Keratinocyte (primary cell): ENCODE data around the gene SLC22A8. TPM values are rescaled to one million over a fixed set of nuclear protein-coding genes. Genes with fewer than 3 reads are reported as not detected.

Experiments used
- DNase-seq: peaks from one replicate; pipeline ENCODE4 v3.0.0-alpha.2; 2011; ENCODE audit warnings: low read depth, missing footprints, low spot score
- FAIRE-seq: peaks from 2 replicates; lab custom pipeline; 2011; peaks lifted over from hg19 to GRCh38; lab: Jason Lieb, UNC
- H2AFZ ChIP-seq: 2 replicates; pipeline ENCODE4 v1.6.0; 2012; ENCODE audit warnings: low read length, control low read depth, inconsistent platforms; ENCODE audit not compliant: control insufficient read depth
- H3K27ac ChIP-seq: 2 replicates; pipeline ENCODE4 v1.5.1; 2011; ENCODE audit warnings: low read length; ENCODE audit not compliant: control insufficient read depth, insufficient read depth
- H3K27me3 ChIP-seq: 3 replicates; pipeline ENCODE4 v1.6.0; 2011; ENCODE audit warnings: low read length; ENCODE audit not compliant: control insufficient read depth, insufficient read depth; ENCODE audit errors: extremely low read depth
- H3K36me3 ChIP-seq, 2 experiments: 2 replicates in 1 of 2; 3 replicates in 1 of 2; pipeline ENCODE4 v1.5.1; 2011; ENCODE audit warnings: low read length in 2 of 2, mild to moderate bottlenecking in 1 of 2; ENCODE audit not compliant: control insufficient read depth in 2 of 2, insufficient read depth in 2 of 2; ENCODE audit errors: extremely low read depth in 1 of 2
- H3K4me1 ChIP-seq: 3 replicates; pipeline ENCODE4 v1.5.1; 2011; ENCODE audit warnings: low read length; ENCODE audit not compliant: control insufficient read depth, insufficient read depth; ENCODE audit errors: extremely low read depth
- H3K4me2 ChIP-seq: 3 replicates; pipeline ENCODE4 v1.6.0; 2011; ENCODE audit warnings: low read depth, low read length; ENCODE audit not compliant: control insufficient read depth, insufficient read depth; ENCODE audit errors: extremely low read depth
- H3K4me3 ChIP-seq, 3 experiments: fragments of 200-600 bp in 1 of 3; sonication (generic) in 1 of 3; 2 replicates in 2 of 3; 3 replicates in 1 of 3; pipeline ENCODE4 v1.5.1; 2011 to 2016; ENCODE audit warnings: low read length in 3 of 3, mild to moderate bottlenecking in 3 of 3, control low read depth in 2 of 3, inconsistent platforms in 1 of 3, low read depth in 1 of 3, mixed read lengths in 1 of 3, mixed run types in 1 of 3, moderate library complexity in 1 of 3; ENCODE audit not compliant: control insufficient read depth in 2 of 3, insufficient read depth in 2 of 3; ENCODE audit errors: extremely low read depth in 1 of 3
- H3K79me2 ChIP-seq: 2 replicates; pipeline ENCODE4 v1.6.0; 2012; ENCODE audit warnings: low read length; ENCODE audit not compliant: control insufficient read depth, insufficient read depth
- H3K9ac ChIP-seq: 3 replicates; pipeline ENCODE4 v1.6.0; 2011; ENCODE audit warnings: low read length; ENCODE audit not compliant: control insufficient read depth, insufficient read depth; ENCODE audit errors: extremely low read depth
- H3K9me1 ChIP-seq: 3 replicates; pipeline ENCODE4 v1.6.0; 2011; ENCODE audit warnings: low read length; ENCODE audit not compliant: control insufficient read depth, insufficient read depth; ENCODE audit errors: extremely low read depth
- H3K9me3 ChIP-seq: 2 replicates; pipeline ENCODE4 v1.5.1; 2012; ENCODE audit warnings: low read depth, low read length; ENCODE audit not compliant: control insufficient read depth
- H4K20me1 ChIP-seq: 3 replicates; pipeline ENCODE4 v1.6.0; 2011; ENCODE audit warnings: low read length; ENCODE audit not compliant: control insufficient read depth, insufficient read depth; ENCODE audit errors: extremely low read depth
- EZH2 ChIP-seq: IDR thresholded peaks from one replicate; pipeline ENCODE4 v1.6.1; 2012; ENCODE audit warnings: inconsistent platforms, mild to moderate bottlenecking, low read length, moderate library complexity
- dilution Hi-C: fragments of 300-500 bp; cut with MboI; formaldehyde crosslinking; loops from one replicate; pipeline ENCODE4 v1.7.0; 2020; ENCODE audit warnings: low sequenced_read_pairs; ENCODE audit not compliant: extremely low pct_ligation_motif_present
- polyA plus RNA-seq, 5 experiments: library from polyadenylated mRNA; depleted of rRNA in 3 of 5; stranded (reverse) in 3 of 5; stranded (forward) in 1 of 5; unstranded in 1 of 5; fragments of >200 nt; gene quantifications; 1 replicate in 1 of 5; 2 replicates in 3 of 5; 3 replicates in 1 of 5; pipeline versions ENCODE4 v1.2.1 to v1.2.3, GENCODE V29; 2011 to 2012; ENCODE audit warnings: missing spikeins in 2 of 5, low read depth in 1 of 5, low replicate concordance in 1 of 5
- TF ChIP-seq, protein P1 (sequence below), 3 experiments: IDR thresholded peaks in 1 of 3; conservative IDR thresholded peaks in 1 of 3; optimal IDR thresholded peaks in 1 of 3; 2 replicates in 2 of 3; 3 replicates in 1 of 3; pipeline versions ENCODE3 to v1.5.1; 2011; ENCODE audit warnings: low read length in 3 of 3, mild to moderate bottlenecking in 3 of 3, moderate library complexity in 2 of 3, control low read depth in 1 of 3, inconsistent platforms in 1 of 3; ENCODE audit not compliant: insufficient read depth in 2 of 3; ENCODE audit errors: extremely low read depth in 1 of 3

SLC22A8 gene
- polyA plus RNA-seq, 1 donor (not counting 4 experiments of a cell fraction or from before 2014, with no cell fraction given), result not detected

DNA sequence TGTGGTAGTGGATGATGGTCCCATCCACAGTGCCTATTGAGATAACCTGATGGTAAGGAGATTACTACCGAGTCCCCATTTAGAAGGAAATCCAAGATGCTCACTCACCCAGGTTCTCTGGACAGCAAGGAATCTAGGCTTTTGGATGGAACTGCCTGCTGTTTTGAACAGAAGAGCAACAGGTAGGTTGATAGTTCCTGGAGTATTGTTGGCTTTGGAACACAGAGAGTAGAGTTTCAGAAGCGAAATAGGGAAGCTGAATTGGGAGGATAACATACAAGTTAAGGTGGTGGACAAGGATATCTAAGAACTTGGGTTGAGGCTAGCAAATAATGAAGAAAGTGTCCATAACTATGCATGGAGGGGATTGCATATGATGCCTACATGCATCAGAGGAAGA, 58.5 kb downstream of the SLC22A8 start:
- H3K4me2 ChIP-seq, result no peak overlapping the region
- FAIRE-seq (no peak), DNase-seq (no peak)
- no peaks in the 10 kb centered on the region for H3K9me1 ChIP-seq
- no peaks in the 10 kb centered on the region for H3K9me3 ChIP-seq
- no peak overlapping the region for H2AFZ ChIP-seq
- TF ChIP-seq, protein P1, sequence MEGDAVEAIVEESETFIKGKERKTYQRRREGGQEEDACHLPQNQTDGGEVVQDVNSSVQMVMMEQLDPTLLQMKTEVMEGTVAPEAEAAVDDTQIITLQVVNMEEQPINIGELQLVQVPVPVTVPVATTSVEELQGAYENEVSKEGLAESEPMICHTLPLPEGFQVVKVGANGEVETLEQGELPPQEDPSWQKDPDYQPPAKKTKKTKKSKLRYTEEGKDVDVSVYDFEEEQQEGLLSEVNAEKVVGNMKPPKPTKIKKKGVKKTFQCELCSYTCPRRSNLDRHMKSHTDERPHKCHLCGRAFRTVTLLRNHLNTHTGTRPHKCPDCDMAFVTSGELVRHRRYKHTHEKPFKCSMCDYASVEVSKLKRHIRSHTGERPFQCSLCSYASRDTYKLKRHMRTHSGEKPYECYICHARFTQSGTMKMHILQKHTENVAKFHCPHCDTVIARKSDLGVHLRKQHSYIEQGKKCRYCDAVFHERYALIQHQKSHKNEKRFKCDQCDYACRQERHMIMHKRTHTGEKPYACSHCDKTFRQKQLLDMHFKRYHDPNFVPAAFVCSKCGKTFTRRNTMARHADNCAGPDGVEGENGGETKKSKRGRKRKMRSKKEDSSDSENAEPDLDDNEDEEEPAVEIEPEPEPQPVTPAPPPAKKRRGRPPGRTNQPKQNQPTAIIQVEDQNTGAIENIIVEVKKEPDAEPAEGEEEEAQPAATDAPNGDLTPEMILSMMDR (optimal IDR thresholded peaks at IDR 0.05 in 1 of 3, IDR thresholded peaks at IDR 0.05 in 1 of 3, conservative IDR thresholded peaks at IDR 0.05 in 1 of 3; ENCODE audit: extremely low read depth in 1 of 3, insufficient read depth in 2 of 3, low read length in 3 of 3), result no peak
- TF ChIP-seq EZH2, result no peak
- H3K36me3 ChIP-seq, result no peaks in the 10 kb centered on the region
- no peaks in the 10 kb centered on the region for H3K27me3 ChIP-seq
- H3K9ac ChIP-seq, result no peak overlapping the region
- no peaks in the 10 kb centered on the region for H3K4me1 ChIP-seq
- no peak overlapping the region for H3K27ac ChIP-seq
- no peaks in the 10 kb centered on the region for H3K79me2 ChIP-seq
- H4K20me1 ChIP-seq, result no peaks in the 10 kb centered on the region
- dilution Hi-C loops, result no loop called here
- H3K4me3 ChIP-seq, result no peak overlapping the region

DNA sequence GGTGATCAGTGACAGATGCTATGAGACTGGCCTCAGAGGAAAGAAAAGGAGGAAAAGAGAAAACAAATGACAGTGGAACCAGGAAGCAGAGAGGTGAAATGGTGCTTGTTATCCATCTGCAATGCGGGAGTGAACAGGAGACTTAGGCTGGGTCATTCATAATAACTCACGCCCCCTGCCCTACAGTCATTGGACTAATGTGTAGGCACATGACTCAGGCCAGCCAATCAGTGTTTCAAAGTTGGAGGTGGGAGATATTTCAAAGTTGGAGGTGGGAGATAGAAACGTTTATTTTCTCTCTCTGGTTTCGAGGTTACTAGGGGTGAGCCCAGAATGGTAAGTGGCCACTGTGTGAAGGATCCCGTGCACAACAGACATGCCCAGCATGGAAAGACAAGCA, 61.2 kb downstream of the SLC22A8 start:
- no peak overlapping the region for H3K27ac ChIP-seq
- dilution Hi-C loops, result no loop called here
- H3K4me3 ChIP-seq, result no peak overlapping the region
- no peak overlapping the region for H2AFZ ChIP-seq
- no peak overlapping the region for H3K9ac ChIP-seq
- no peak for DNase-seq
- no peaks in the 10 kb centered on the region for H3K79me2 ChIP-seq
- no peak for FAIRE-seq
- H3K9me1 ChIP-seq, result no peaks in the 10 kb centered on the region
- no peaks in the 10 kb centered on the region for H4K20me1 ChIP-seq
- TF ChIP-seq, protein P1 (optimal IDR thresholded peaks at IDR 0.05 in 1 of 3, IDR thresholded peaks at IDR 0.05 in 1 of 3, conservative IDR thresholded peaks at IDR 0.05 in 1 of 3; ENCODE audit: extremely low read depth in 1 of 3, insufficient read depth in 2 of 3, low read length in 3 of 3), result no peak
- no peak for TF ChIP-seq EZH2
- no peak overlapping the region for H3K4me2 ChIP-seq
- no peaks in the 10 kb centered on the region for H3K36me3 ChIP-seq
- no peaks in the 10 kb centered on the region for H3K27me3 ChIP-seq
- H3K9me3 ChIP-seq, result no peaks in the 10 kb centered on the region
- no peaks in the 10 kb centered on the region for H3K4me1 ChIP-seq
